WERI-Rb-1 (cell line): ENCODE measurements around the gene TNRC18.
"Not testable (repeated sequence)": the region's sequence is repeated elsewhere in the genome, so short reads cannot be mapped to it uniquely, and the experiment has no call there.

ENCODE experiments used
- DNase-seq: peaks from one replicate; pipeline ENCODE4 v3.0.0-alpha.2; 2020
- H3K27ac ChIP-seq: fragments of 250-450 bp; sonication (Bioruptor Pico); 2 replicates; pipeline ENCODE4 v1.5.1; 2020; ENCODE audit warnings: mild to moderate bottlenecking, moderate library complexity
- H3K27me3 ChIP-seq: fragments of 250-450 bp; sonication (Bioruptor Pico); 2 replicates; pipeline ENCODE4 v1.5.1; 2021; ENCODE audit warnings: mild to moderate bottlenecking, low read depth, moderate library complexity; ENCODE audit not compliant: insufficient read depth, severe bottlenecking
- H3K36me3 ChIP-seq: fragments of 250-450 bp; sonication (Bioruptor Pico); 2 replicates; pipeline ENCODE4 v1.5.1; 2020; ENCODE audit warnings: mild to moderate bottlenecking, moderate library complexity
- H3K4me3 ChIP-seq: 2 replicates; pipeline ENCODE4 v1.5.1; 2011; ENCODE audit warnings: low read depth, mild to moderate bottlenecking, control low read depth, low read length
- H3K9me3 ChIP-seq: fragments of 250-450 bp; sonication (Bioruptor Pico); 2 replicates; pipeline ENCODE4 v1.5.1; 2021; ENCODE audit warnings: mild to moderate bottlenecking, moderate library complexity; ENCODE audit not compliant: severe bottlenecking
- TF ChIP-seq, protein P1 (sequence below): IDR thresholded peaks from 2 replicates; pipeline ENCODE4 v1.5.1; 2011; ENCODE audit warnings: low read depth, mild to moderate bottlenecking, control low read depth, inconsistent platforms, low read length

TNRC18 gene

DNA sequence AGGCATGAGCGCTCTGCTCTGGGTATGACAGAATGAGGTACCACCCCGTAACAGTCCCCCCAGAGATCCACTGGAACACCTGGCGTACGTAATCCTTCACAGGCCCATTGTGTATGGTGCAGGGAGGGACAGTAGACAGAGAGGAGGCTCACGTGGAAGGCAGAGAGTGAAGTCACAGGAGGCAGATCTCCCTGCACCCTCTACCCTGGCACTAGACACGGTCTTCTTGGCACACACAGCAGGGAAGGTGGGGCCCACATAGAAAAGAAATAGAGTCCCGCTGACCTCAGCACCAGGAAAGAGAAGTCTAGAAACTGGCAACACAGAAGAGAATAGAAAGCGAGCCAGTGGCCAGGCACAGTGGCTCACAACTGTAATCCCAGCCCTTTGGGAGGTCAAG lies 89.0 kb downstream of the TNRC18 start:
- TF ChIP-seq, protein P1, sequence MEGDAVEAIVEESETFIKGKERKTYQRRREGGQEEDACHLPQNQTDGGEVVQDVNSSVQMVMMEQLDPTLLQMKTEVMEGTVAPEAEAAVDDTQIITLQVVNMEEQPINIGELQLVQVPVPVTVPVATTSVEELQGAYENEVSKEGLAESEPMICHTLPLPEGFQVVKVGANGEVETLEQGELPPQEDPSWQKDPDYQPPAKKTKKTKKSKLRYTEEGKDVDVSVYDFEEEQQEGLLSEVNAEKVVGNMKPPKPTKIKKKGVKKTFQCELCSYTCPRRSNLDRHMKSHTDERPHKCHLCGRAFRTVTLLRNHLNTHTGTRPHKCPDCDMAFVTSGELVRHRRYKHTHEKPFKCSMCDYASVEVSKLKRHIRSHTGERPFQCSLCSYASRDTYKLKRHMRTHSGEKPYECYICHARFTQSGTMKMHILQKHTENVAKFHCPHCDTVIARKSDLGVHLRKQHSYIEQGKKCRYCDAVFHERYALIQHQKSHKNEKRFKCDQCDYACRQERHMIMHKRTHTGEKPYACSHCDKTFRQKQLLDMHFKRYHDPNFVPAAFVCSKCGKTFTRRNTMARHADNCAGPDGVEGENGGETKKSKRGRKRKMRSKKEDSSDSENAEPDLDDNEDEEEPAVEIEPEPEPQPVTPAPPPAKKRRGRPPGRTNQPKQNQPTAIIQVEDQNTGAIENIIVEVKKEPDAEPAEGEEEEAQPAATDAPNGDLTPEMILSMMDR: no peak
- DNase-seq: no peak
- H3K9me3 ChIP-seq: no peaks in the 10 kb centered on the region
- H3K27ac ChIP-seq: no peak overlapping the region
- H3K4me3 ChIP-seq: no peak overlapping the region
- H3K27me3 ChIP-seq: no peaks in the 10 kb centered on the region
- peaks cover 20% of the 10 kb centered on the region for H3K36me3 ChIP-seq

DNA sequence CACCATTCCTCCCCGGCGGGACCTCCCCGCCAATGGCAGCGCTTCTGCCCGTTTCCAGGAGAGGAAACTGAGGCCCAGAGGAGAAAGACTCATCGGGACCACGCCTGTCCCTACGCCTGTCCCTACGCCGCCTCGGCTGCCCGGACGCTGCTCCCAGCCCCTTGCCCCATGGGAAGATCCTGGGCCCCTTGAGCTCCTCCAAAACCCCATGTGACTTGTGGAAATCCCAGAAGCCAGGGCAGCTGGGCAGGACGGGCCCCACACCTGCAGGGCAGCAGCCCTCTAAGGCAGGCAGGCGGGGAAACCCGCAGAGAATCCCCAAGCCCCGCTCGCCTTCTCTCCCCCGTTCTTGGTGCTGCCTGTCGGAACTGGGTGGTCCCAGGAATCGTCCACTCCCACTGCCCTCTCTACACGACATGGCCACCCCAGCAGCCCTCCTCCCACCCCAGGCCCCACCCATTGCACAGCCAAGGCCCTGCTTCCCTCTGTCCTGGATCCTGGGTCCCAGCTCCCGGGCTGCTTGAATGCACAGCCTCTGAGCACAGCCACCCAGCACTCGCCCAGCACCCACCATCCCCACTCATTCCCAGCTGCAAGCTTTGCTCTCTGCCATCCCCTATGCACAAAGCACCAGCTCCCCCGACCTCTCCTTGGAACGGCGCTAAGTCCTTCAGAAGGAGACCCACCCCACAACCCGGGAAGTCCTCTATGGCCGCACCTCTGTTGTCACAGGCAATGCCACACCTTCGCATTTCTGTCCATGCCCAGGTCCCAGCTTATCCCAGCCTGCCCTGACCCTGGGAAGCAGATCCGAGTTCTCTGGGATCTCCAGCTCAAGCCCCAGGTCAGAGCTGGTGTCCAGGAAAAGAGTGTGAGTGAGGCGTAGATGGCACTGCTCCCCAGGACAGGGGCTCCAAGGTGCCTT lies 90.3 kb downstream of the TNRC18 start:
- Histone ChIP-seq H3K9me3 (no peaks in the 10 kb centered on the region), H3K4me3 (no peak overlapping the region), H3K36me3 (peaks cover 17% of the 10 kb centered on the region), H3K27me3 (no peaks in the 10 kb centered on the region), H3K27ac (no peak overlapping the region)
- DNase-seq: no peak
- TF ChIP-seq, protein P1: no peak

DNA sequence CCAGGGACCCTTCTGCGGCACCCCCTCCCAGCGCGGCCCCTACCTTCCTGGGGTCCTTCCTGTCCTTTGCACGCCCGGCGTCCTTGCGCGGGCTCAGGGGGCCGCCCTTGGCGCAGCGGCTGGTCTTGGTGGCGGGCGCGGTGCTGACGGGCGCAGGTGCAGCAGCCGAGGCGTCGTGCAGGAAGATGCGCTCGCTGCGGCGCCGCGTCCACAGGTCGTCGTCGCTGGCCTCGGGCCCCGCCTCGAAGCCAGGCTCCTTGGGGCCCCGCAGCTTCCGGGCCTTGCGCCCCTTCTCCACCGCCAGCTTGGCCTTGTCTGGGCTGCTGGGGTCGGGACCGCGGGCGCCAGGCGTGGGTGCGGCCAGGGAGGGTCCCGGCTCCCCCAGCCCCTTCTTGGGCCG lies 91.1 kb downstream of the TNRC18 start:
- Histone ChIP-seq H3K9me3 (no peaks in the 10 kb centered on the region), H3K27ac (no peak overlapping the region), H3K4me3 (no peak overlapping the region), H3K36me3 (peaks cover 17% of the 10 kb centered on the region), H3K27me3 (no peaks in the 10 kb centered on the region)
- TF ChIP-seq, protein P1: no peak
- no peak for DNase-seq

DNA sequence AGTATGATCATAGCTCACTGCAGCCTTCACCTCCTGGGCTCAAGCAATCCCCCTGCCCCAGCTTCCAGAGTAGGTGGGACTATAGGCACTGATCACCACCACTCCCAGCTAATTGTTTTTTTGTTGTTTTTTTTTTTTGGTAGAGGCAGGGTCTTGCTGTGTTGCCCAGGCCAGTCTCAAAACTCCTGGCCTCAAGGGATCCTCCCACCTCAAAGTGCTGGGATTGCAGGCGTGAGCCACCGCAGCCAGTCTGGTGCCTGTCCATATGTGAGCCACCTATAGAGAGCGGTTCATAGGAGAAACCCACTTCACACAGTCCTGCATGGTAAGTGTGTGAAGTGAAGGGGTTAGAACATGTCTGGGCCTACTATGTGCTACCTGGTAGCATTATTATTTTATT lies 93.3 kb downstream of the TNRC18 start:
- Histone ChIP-seq H3K27me3 (no peaks in the 10 kb centered on the region), H3K36me3 (peaks cover 8% of the 10 kb centered on the region), H3K27ac (no peak overlapping the region), H3K4me3 (no peak overlapping the region), H3K9me3 (no peaks in the 10 kb centered on the region)
- TF ChIP-seq, protein P1: no peak
- no peak for DNase-seq

DNA sequence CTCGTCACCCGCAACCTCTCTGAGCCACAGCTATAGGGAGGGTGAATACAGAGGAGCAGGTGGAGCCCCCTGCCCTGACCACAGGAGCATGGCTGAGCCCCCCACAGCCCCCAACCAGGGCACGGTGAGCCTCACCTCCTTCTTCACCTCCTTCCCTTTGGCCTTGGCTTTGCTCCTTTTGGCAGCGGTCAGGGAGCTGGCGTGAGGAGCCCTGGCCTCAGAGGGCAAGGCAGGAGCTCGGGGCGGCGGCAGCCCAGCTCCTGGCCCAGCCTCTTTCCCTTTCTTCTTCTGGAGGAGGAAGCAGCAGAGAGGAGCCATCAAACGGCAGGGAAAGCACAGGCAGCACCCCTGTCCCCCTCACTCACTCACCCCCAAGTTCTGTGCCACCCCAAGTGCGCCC lies 98.7 kb downstream of the TNRC18 start:
- H3K4me3 ChIP-seq: no peak overlapping the region
- DNase-seq: no peak
- H3K27ac ChIP-seq: no peak overlapping the region
- no peaks in the 10 kb centered on the region for H3K27me3 ChIP-seq
- peaks cover 3% of the 10 kb centered on the region; the same call in 1 of the 2 replicates for H3K36me3 ChIP-seq
- TF ChIP-seq, protein P1: no peak
- no peaks in the 10 kb centered on the region for H3K9me3 ChIP-seq

DNA sequence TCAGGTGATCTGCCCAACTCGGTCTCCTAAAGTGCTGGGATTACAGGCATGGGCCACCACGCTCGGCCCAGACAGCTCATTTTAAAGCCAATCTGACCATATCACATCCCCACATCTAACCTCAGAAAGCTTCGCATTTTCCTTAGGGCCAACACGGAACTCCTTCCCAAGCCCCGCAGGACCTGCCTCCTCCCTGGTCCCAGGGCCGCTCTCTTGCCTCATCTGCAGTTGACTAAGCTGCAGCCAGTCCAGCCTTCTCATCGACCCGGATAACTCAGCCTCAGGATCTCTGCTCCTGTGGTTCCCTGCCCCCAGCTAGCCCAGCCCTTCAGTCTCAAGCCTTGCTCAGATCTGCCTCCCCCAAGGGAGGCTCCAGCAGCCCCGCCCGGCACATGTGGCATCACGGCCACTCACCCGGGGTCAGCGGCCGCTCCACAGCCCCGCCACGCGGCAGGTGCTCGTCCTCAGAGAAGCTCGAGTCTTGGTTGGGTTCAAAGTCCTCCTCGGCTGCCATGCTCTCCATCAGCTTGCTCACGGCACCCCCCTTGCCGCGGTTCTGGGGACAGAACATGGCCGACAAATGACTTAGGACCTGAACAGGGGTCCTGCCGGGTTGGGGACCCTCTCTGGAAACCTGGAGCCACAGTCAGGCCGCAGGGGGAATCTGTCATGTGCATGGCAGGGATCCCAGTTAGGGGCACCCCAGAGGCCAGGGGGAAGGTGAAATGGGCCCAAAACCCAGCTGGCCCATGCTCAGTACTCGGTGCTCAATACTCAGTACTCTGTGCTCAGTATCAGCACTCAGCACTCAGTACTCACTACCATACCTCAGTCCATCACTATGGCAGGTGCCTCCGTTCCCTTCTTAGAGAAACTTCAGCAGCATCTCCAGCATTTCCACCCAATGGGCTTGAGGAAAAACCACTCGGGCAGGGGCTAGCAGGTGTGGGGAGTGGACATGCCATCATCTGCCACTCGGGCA lies 99.5 kb downstream of the TNRC18 start:
- H3K9me3 ChIP-seq, H3K36me3 ChIP-seq, DNase-seq, H3K27me3 ChIP-seq, H3K27ac ChIP-seq, H3K4me3 ChIP-seq: not testable (repeated sequence)
